Esophagus squamous epithelium (tissue), 4 donors: Measurements from ENCODE around the gene MRPL43.

Source experiments
- CTCF ChIP-seq, 6 experiments: fragments of 450-650 bp in 4 of 6; fragments of 200-600 bp in 2 of 6; sonication (generic) in 2 of 6; IDR thresholded peaks; one replicate each; pipeline ENCODE4 v1.5.1; 2016 to 2019; ENCODE audit warnings: antibody characterized with exemption in 6 of 6, mild to moderate bottlenecking in 4 of 6, moderate library complexity in 4 of 6
- POLR2A ChIP-seq, 4 donors: fragments of 450-650 bp; IDR thresholded peaks; one replicate each; pipeline ENCODE4 v1.6.1; 2017; ENCODE audit warnings: antibody characterized with exemption in 4 of 4, mild to moderate bottlenecking in 4 of 4, moderate library complexity in 3 of 4

GRCh38 chr10:100997360-100998182, 10.3 kb upstream of the MRPL43 start:
- peak; percentile 85 to 96 (median 87) for TF ChIP-seq CTCF (IDR thresholded peaks at IDR 0.05)
- peak in 2 of 4 donors; percentile 6 to 27 for TF ChIP-seq POLR2A (IDR thresholded peaks at IDR 0.05)
